ENCODE results near the gene SLC25A30.

- TF ChIP-seq POLR2A (IDR thresholded peaks at IDR 0.05) (no peak), POLR2AphosphoS5 (IDR thresholded peaks at IDR 0.05) (no peak)
Measured at GRCh38 chr13:45391926-45392325, 26.2 kb downstream of the SLC25A30 start.

Measured in prostate gland (tissue), 1 donor.